MM.1S (cell line): ENCODE results near the gene NAA80.
A peak's percentile ranks its signal among the peaks of the same experiment; 100 is the strongest.

ENCODE experiments used
- DNase-seq: peaks from one replicate; pipeline ENCODE4 v3.0.0-alpha.2; 2015
- H2AFZ ChIP-seq: fragments of 300-600 bp; sonication (generic); 2 replicates; pipeline ENCODE4 v1.6.0; 2016; ENCODE audit warnings: antibody characterized with exemption, low read length
- H3F3A ChIP-seq: fragments of 300-600 bp; sonication (generic); 2 replicates; pipeline ENCODE4 v1.6.1; 2016; ENCODE audit warnings: mild to moderate bottlenecking, antibody characterized with exemption, low read length, moderate library complexity, mixed read lengths; ENCODE audit not compliant: insufficient read depth
- H3K27ac ChIP-seq: fragments of 300-600 bp; sonication (generic); 2 replicates; pipeline ENCODE4 v1.5.1; 2016; ENCODE audit warnings: mild to moderate bottlenecking, low read length
- H3K27me3 ChIP-seq: fragments of 300-600 bp; sonication (generic); replicated peaks from 2 replicates; pipeline ENCODE4 v1.6.0; 2016; ENCODE audit warnings: low read length; ENCODE audit not compliant: insufficient read depth
- H3K36me3 ChIP-seq: fragments of 300-600 bp; sonication (generic); replicated peaks from 2 replicates; pipeline ENCODE4 v1.6.1; 2016; ENCODE audit warnings: mild to moderate bottlenecking, low read length, mixed read lengths; ENCODE audit not compliant: insufficient read depth
- H3K4me1 ChIP-seq: fragments of 300-600 bp; sonication (generic); 2 replicates; pipeline ENCODE4 v1.6.1; 2016; ENCODE audit warnings: low read length, mixed read lengths
- H3K4me2 ChIP-seq: fragments of 300-600 bp; sonication (generic); 2 replicates; pipeline ENCODE4 v1.6.0; 2016; ENCODE audit warnings: low read depth, low read length
- H3K4me3 ChIP-seq: fragments of 300-600 bp; sonication (generic); 2 replicates; pipeline ENCODE4 v1.5.1; 2016; ENCODE audit warnings: low read length, mixed read lengths
- H3K79me2 ChIP-seq: fragments of 300-600 bp; sonication (generic); 2 replicates; pipeline ENCODE4 v1.6.1; 2016; ENCODE audit warnings: mixed run types, low read length, mixed read lengths
- H3K9ac ChIP-seq: fragments of 300-600 bp; sonication (generic); 2 replicates; pipeline ENCODE4 v1.6.1; 2016; ENCODE audit warnings: low read length, mixed read lengths
- H3K9me2 ChIP-seq: fragments of 300-600 bp; sonication (generic); replicated peaks from 2 replicates; pipeline ENCODE4 v1.6.1; 2016; ENCODE audit warnings: mild to moderate bottlenecking, low read length, mixed read lengths; ENCODE audit not compliant: insufficient read depth
- H3K9me3 ChIP-seq: fragments of 300-600 bp; sonication (generic); replicated peaks from 2 replicates; pipeline ENCODE4 v1.6.1; 2016; ENCODE audit warnings: mild to moderate bottlenecking, low read length, mixed read lengths; ENCODE audit not compliant: insufficient read depth
- H4K20me1 ChIP-seq: fragments of 300-600 bp; sonication (generic); 2 replicates; pipeline ENCODE4 v1.6.1; 2016; ENCODE audit warnings: mild to moderate bottlenecking, low read length, moderate library complexity, mixed read lengths; ENCODE audit not compliant: insufficient read depth
- EZH2 ChIP-seq: fragments of 300-600 bp; sonication (generic); optimal IDR thresholded peaks from 2 replicates; pipeline ENCODE3; 2017; ENCODE audit warnings: low read depth, mild to moderate bottlenecking, antibody characterized with exemption, low read length, mixed read lengths
- EZH2phosphoT487 ChIP-seq: fragments of 300-600 bp; sonication (generic); IDR thresholded peaks from 2 replicates; pipeline ENCODE4 v1.6.1; 2018; ENCODE audit warnings: antibody characterized with exemption, low read length
- TF ChIP-seq, protein P1 (sequence below): fragments of 300-600 bp; sonication (generic); IDR thresholded peaks from 2 replicates; pipeline ENCODE4 v1.5.1; 2016; ENCODE audit warnings: antibody characterized with exemption, low read length, mixed read lengths

Gene NAA80

DNA sequence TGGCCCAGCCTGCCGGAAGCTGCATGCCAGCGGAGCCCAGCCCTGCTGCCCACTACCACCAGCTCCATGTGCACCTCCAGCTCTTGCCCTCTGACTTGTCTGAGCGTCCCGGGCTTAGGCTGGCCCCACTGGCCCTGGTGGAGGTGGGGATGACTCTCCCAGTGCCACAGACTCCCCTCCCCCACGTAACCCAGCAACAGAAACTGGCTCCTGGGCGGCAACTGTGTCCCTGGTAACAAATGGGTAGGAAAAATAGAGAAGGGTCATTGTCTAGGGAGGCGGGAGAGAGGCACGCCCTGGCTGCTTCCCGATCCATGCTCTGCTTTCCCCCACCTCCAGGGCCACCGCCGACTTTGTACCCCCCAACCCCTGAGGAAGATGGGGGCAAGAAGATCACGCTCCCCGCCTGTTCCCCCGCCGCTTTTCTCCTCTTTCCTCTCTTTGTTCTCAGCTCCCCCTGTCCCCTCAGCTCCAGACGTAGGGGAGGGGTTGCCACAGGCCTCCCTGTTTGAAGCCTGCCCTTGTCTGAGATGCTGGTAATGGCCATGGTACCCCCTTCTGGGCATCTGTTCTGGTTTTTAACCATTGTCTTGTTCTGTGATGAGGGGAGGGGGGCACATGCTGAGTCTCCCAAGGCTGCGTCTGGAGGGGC is 41.0 kb downstream of the NAA80 start:
- TF ChIP-seq EZH2phosphoT487 (no peak), EZH2 (no peak)
- TF ChIP-seq, protein P1, sequence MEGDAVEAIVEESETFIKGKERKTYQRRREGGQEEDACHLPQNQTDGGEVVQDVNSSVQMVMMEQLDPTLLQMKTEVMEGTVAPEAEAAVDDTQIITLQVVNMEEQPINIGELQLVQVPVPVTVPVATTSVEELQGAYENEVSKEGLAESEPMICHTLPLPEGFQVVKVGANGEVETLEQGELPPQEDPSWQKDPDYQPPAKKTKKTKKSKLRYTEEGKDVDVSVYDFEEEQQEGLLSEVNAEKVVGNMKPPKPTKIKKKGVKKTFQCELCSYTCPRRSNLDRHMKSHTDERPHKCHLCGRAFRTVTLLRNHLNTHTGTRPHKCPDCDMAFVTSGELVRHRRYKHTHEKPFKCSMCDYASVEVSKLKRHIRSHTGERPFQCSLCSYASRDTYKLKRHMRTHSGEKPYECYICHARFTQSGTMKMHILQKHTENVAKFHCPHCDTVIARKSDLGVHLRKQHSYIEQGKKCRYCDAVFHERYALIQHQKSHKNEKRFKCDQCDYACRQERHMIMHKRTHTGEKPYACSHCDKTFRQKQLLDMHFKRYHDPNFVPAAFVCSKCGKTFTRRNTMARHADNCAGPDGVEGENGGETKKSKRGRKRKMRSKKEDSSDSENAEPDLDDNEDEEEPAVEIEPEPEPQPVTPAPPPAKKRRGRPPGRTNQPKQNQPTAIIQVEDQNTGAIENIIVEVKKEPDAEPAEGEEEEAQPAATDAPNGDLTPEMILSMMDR: no peak
- Histone ChIP-seq H3K4me1 (peaks cover 6% of the 10 kb centered on the region; the same call in 1 of the 2 replicates), H4K20me1 (no peaks in the 10 kb centered on the region), H3K9me2 (no peaks in the 10 kb centered on the region), H3K4me2 (no peak overlapping the region), H3K4me3 (no peak overlapping the region), H3K36me3 (peaks cover 8% of the 10 kb centered on the region), H2AFZ (no peak overlapping the region), H3K27me3 (no peaks in the 10 kb centered on the region), H3F3A (0 out of 2 replicates have a peak, but pooled peaks cover 6% of the 10 kb centered on the region), H3K9me3 (no peaks in the 10 kb centered on the region), H3K9ac (no peak overlapping the region), H3K79me2 (no peaks in the 10 kb centered on the region), H3K27ac (no peak overlapping the region)
- DNase-seq: no peak

DNA sequence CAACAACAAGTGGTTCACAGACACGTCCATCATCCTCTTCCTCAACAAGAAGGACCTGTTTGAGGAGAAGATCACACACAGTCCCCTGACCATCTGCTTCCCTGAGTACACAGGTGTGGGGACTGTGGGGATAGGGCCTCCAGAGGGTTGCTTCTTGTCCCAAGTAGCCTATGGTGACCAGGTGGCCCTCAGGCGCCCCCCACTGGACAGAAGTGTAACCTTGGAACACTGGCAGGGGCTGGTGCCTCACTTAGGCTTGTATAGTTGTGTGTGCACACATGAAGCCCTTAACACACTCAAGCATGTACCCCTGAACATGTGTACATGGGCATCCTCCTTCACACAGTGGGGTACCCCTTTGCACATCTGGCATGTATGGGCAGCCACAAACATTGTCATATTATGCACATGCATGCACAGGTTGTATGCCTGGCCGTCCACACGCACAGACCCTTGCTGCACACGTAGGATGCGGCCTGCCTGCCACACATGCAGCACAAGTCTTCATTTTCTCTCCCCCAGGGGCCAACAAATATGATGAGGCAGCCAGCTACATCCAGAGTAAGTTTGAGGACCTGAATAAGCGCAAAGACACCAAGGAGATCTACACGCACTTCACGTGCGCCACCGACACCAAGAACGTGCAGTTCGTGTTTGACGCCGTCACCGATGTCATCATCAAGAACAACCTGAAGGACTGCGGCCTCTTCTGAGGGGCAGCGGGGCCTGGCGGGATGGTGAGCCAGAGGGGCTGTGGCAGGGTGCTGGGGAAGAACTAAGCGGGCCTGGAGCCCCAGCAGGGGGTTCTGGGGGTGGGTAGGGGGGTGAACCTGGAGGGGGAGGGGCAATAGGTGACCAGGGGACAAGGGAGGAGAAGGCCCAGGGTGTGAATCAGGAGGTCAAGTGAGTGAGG is 42.0 kb downstream of the NAA80 start:
- TF ChIP-seq, protein P1: peak; percentile 60
- TF ChIP-seq EZH2phosphoT487: no peak
- no peak for TF ChIP-seq EZH2
- Histone ChIP-seq H3K27ac (no peak overlapping the region), H3K36me3 (peaks cover 8% of the 10 kb centered on the region), H3K4me3 (no peak overlapping the region), H3K4me2 (no peak overlapping the region), H3K27me3 (no peaks in the 10 kb centered on the region), H3K9ac (no peak overlapping the region), H2AFZ (no peak overlapping the region), H3K9me3 (no peaks in the 10 kb centered on the region), H4K20me1 (no peaks in the 10 kb centered on the region), H3K79me2 (peaks cover under 1% of the 10 kb centered on the region; the same call in 1 of the 2 replicates), H3F3A (0 out of 2 replicates have a peak, but pooled peaks cover 6% of the 10 kb centered on the region), H3K9me2 (no peaks in the 10 kb centered on the region), H3K4me1 (peaks cover 6% of the 10 kb centered on the region; the same call in 1 of the 2 replicates)
- DNase-seq: peak; percentile 29

DNA sequence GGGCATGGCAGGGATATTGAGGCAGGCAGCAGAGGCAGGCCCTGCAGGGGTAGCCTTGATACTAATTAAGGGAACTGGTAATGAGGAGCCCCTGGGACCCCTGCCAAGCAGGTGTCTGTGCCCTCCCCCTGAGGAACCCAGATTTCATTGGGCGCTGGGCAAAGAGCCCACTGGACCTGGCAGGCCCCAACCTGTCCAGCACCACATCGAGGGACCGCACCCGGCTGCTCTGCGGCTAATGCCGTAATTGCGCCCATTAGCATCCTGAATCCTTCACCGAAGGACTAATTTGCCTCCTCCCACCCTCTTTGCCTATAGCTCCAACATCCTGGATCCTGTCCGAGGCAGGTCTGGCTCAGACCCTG is 44.0 kb downstream of the NAA80 start:
- Histone ChIP-seq H3K4me2 (no peak overlapping the region), H2AFZ (no peak overlapping the region), H3K27ac (no peak overlapping the region), H3K79me2 (peaks cover 19% of the 10 kb centered on the region), H3K4me3 (no peak overlapping the region), H3F3A (0 out of 2 replicates have a peak, but pooled peaks cover 6% of the 10 kb centered on the region), H3K4me1 (no peaks in the 10 kb centered on the region), H3K9me2 (no peaks in the 10 kb centered on the region), H3K36me3 (peaks cover 8% of the 10 kb centered on the region), H4K20me1 (peaks cover 2% of the 10 kb centered on the region; the same call in 1 of the 2 replicates), H3K9ac (no peak overlapping the region), H3K9me3 (no peaks in the 10 kb centered on the region), H3K27me3 (no peaks in the 10 kb centered on the region)
- TF ChIP-seq EZH2 (no peak), EZH2phosphoT487 (no peak)
- TF ChIP-seq, protein P1: no peak
- no peak for DNase-seq
